GM12892 (cell line): ENCODE data around the gene MTUS2.

ENCODE experiments used
- DNase-seq: peaks from one replicate; pipeline ENCODE4 v3.0.0; 2011; ENCODE audit not compliant: insufficient read length
- FAIRE-seq: peaks from 2 replicates; lab custom pipeline; 2011; peaks lifted over from hg19 to GRCh38; lab: Jason Lieb, UNC
- POLR2A ChIP-seq: IDR thresholded peaks from 2 replicates; pipeline ENCODE4 v1.6.1; 2011; ENCODE audit warnings: low read depth, low read length, control low read depth
- POLR2AphosphoS5 ChIP-seq: IDR thresholded peaks from 2 replicates; pipeline ENCODE4 v1.6.1; 2011; ENCODE audit warnings: low read depth, low read length, control low read depth
- TAF1 ChIP-seq: IDR thresholded peaks from 2 replicates; pipeline ENCODE4 v1.6.1; 2011; ENCODE audit warnings: low read depth, mild to moderate bottlenecking, control low read depth, low read length, borderline replicate concordance

The MTUS2 gene

GRCh38 chr13:29125191-29125933, 305.2 kb downstream of the MTUS2 start:
- no peak for DNase-seq

DNA sequence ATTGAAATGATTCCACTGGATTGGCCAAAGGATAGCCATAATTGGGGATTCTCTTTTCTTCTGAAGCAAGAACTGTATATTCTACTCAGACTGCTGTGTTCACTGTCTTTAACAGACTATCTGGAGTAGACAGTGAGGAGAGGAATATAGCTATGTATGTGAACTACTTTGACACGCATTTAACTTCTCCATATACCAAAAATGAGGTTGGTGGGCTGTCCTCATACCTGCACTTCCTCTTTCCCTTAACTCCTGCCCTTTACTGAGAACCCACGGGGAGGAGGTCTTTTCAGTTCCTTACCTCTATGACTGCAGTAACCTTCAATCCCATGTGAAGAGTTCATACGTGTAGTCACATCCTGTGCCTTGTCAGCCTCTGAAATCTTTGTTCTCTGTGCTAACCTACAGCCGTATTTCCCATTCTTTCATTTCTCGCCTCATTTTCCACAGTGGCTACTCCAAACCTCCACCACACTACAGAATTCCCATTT, 305.8 kb downstream of the MTUS2 start:
- FAIRE-seq (peak; percentile 76), DNase-seq (no peak)
- TF ChIP-seq POLR2A (peak; percentile 28; the same call in 1 of the 2 replicates), TAF1 (no peak), POLR2AphosphoS5 (no peak)

More at GRCh38 chr13:29125191-29125933, 305.2 kb downstream of the MTUS2 start:
- FAIRE-seq, result no peak
- TF ChIP-seq POLR2A (no peak), POLR2AphosphoS5 (no peak), TAF1 (no peak)

- no peak for FAIRE-seq
- TF ChIP-seq POLR2AphosphoS5, result no peak
- no peak for TF ChIP-seq TAF1
- no peak for TF ChIP-seq POLR2A
- DNase-seq, result no peak
Measured at GRCh38 chr13:29129616-29130015, 309.5 kb downstream of the MTUS2 start.

DNA sequence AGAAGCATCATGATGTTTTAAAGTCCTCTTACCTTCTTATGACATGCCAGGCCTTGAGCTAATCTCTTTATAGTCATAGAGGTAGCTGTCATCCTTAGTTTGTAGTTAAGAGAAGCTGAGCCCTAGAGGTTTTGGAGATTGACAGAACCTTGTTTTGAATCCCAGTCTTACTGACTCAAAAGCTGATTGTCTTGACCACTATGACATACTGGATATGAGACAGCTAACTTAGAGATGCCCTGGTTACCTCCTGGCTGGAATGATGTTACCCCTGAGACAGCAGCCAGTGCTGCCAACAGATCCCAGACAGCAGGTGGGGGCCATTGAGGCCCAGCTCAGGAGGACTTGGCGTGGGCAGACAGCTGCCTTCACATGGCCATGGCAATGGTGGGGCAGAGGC, 311.0 kb downstream of the MTUS2 start:
- no peak for DNase-seq
- TF ChIP-seq POLR2A, result no peak
- no peak for TF ChIP-seq TAF1
- TF ChIP-seq POLR2AphosphoS5, result no peak
- FAIRE-seq, result no peak

- FAIRE-seq (peak; percentile 46), DNase-seq (no peak)
- TF ChIP-seq POLR2AphosphoS5 (no peak), POLR2A (no peak), TAF1 (no peak)
Measured at GRCh38 chr13:29131881-29132668, 311.9 kb downstream of the MTUS2 start.

GRCh38 chr13:29136341-29136740, 316.2 kb downstream of the MTUS2 start:
- FAIRE-seq (no peak), DNase-seq (no peak)
- TF ChIP-seq POLR2A, result no peak
- no peak for TF ChIP-seq POLR2AphosphoS5
- TF ChIP-seq TAF1, result no peak

GRCh38 chr13:29137016-29137415, 316.9 kb downstream of the MTUS2 start:
- no peak for TF ChIP-seq POLR2AphosphoS5
- TF ChIP-seq POLR2A, result no peak
- TF ChIP-seq TAF1, result no peak
- FAIRE-seq, result no peak
- no peak for DNase-seq

DNA sequence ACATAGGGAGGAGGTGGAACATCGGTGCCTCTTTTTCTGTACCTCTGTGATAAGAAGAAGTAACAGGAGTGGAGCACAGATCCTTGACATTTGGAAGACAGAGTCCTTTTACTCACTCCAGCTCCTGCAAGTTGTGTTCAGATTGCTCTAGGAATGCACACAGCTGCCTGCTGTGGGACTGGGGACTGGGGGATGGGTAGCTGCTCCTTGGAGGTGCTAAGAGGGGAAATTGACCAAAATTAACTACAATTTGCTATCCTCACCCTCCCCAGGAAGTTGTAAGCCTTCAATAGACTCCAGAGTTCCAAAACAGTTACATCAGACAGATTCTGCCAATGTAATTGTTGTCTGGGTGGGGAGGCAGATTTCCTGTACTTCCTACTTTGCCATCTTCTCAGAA, 317.9 kb downstream of the MTUS2 start:
- DNase-seq (no peak), FAIRE-seq (no peak)
- TF ChIP-seq TAF1 (no peak), POLR2A (no peak), POLR2AphosphoS5 (no peak)

DNA sequence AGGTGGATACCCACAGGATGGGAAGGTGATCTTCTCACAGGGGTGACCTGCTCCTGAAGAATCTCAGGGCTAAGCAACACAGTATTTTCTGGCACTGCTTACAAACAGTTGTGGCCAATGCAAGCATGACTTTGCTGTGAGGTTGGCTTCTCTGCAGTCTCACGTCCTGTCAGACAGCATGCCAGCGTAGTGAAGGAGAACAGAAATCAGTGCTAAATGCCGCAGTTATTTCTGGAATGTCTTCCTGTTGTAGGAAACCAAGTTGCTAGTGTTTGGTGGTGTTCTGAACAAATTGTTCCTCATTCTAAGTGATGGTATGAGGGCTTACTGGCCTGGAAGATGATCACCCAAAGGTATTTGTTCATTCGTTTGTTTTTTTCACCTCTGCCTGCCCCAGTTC, 320.1 kb downstream of the MTUS2 start:
- DNase-seq (no peak), FAIRE-seq (no peak)
- TF ChIP-seq POLR2AphosphoS5 (no peak), TAF1 (no peak), POLR2A (no peak)

DNA sequence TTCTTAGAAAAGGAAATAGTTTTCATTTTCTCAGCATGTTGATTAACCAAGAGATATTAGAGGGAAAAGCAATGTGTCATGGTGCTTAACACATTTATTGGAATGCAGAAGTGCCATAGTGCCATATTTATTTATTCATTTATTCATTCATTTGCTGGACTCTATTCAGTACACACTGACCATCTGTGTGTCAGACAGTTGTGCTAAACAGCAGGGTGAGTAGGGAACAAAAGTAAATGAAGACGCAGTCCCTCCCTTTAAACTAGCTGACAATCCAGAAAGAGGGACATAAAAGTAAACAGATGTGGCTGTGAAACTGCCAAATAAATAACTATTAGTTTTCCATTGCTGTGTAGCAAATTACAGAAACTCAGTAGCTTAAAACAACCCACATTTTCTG, 323.7 kb downstream of the MTUS2 start:
- TF ChIP-seq POLR2AphosphoS5 (no peak), TAF1 (no peak), POLR2A (no peak)
- DNase-seq (no peak), FAIRE-seq (no peak)

DNA sequence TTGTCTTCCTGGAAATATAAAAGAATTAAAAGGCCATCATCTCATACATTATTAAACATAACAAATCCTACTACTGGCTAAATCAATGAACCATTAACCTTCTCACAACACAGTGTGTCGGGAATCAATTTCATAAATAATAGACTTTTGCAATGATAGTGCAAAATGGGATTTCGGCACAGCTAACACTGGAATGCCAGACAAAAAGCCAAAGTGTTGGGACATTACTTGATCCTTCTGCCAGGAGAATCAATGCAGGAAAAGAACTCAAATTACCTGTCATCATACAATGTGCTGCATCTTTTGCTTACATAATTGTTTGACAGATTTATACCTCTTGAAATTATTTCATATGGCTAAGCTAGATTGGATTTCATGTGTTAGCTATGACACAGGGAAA, 334.3 kb downstream of the MTUS2 start:
- TF ChIP-seq POLR2A, result no peak
- TF ChIP-seq TAF1, result no peak
- no peak for TF ChIP-seq POLR2AphosphoS5
- FAIRE-seq (no peak), DNase-seq (no peak)

- TF ChIP-seq TAF1 (no peak), POLR2A (no peak), POLR2AphosphoS5 (no peak)
- DNase-seq (no peak), FAIRE-seq (no peak)
Measured at GRCh38 chr13:29156136-29156535, 336.0 kb downstream of the MTUS2 start.
